A549 (cell line): ENCODE data around the gene SPRYD3.

Experiments
- CHD4 ChIP-seq: fragments of 200-600 bp; sonication (generic); IDR thresholded peaks from 2 replicates; pipeline ENCODE4 v1.6.1; 2016; ENCODE audit warnings: antibody characterized with exemption, mild to moderate bottlenecking, borderline replicate concordance
- FOSL2 ChIP-seq, 2 experiments: fragments of 450-650 bp in 1 of 2; fragments of >200 bp in 1 of 2; sonication (Bioruptor Twin) in 1 of 2; formaldehyde crosslinking; IDR thresholded peaks; 2 replicates each; pipeline versions ENCODE4 v1.5.0 to v1.6.1; 2016 to 2020; ENCODE audit warnings: mild to moderate bottlenecking in 1 of 2, moderate library complexity in 1 of 2
- ZFP36 ChIP-seq: fragments of 450-650 bp; IDR thresholded peaks from 2 replicates; pipeline ENCODE4 v1.6.1; 2014; ENCODE audit warnings: borderline replicate concordance; ENCODE audit not compliant: partially characterized antibody
- TF ChIP-seq, protein P1 (sequence below): fragments of >200 bp; sonication (Bioruptor Twin); formaldehyde crosslinking; IDR thresholded peaks from 3 replicates; pipeline ENCODE4 v1.5.1; 2016
- TF ChIP-seq, protein P2 (sequence below): fragments of 200-600 bp; sonication (generic); IDR thresholded peaks from 2 replicates; pipeline ENCODE4 v1.6.1; 2016; ENCODE audit warnings: antibody characterized with exemption, mild to moderate bottlenecking, moderate library complexity

DNA sequence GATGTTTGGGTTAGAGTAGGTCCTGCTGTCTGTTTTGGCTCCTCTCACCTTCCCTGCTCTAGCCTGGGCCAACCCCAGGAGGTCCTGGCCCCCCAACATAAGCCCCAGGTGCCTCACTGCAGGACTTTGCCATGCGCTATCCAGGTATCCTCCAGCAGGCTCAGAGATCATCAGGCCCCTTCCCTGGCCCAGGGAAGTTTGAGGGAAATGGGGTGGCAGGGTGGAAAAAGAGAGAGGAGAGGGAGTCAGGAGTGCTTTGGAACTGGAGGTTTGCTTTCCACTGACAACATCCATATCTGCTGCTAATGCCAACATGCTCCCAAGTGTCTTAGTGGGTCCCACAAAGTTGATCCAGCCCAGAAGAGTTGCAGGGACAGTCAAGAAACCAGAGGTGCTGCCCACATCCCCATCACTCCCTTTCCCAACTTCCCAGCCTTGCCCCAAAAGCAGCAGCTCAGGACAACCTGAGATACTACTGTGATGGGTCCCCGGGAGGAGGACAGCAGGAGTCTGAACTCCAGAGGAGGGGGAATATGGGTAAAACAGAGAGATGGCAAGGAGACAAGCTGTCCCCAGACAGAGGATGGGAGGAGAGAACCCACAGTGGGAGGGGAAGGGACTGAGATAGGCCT lies 28.6 kb downstream of the SPRYD3 start:
- TF ChIP-seq, protein P1, sequence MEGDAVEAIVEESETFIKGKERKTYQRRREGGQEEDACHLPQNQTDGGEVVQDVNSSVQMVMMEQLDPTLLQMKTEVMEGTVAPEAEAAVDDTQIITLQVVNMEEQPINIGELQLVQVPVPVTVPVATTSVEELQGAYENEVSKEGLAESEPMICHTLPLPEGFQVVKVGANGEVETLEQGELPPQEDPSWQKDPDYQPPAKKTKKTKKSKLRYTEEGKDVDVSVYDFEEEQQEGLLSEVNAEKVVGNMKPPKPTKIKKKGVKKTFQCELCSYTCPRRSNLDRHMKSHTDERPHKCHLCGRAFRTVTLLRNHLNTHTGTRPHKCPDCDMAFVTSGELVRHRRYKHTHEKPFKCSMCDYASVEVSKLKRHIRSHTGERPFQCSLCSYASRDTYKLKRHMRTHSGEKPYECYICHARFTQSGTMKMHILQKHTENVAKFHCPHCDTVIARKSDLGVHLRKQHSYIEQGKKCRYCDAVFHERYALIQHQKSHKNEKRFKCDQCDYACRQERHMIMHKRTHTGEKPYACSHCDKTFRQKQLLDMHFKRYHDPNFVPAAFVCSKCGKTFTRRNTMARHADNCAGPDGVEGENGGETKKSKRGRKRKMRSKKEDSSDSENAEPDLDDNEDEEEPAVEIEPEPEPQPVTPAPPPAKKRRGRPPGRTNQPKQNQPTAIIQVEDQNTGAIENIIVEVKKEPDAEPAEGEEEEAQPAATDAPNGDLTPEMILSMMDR = no peak
- no peak for TF ChIP-seq ZFP36
- TF ChIP-seq CHD4 = no peak
- TF ChIP-seq, protein P2, sequence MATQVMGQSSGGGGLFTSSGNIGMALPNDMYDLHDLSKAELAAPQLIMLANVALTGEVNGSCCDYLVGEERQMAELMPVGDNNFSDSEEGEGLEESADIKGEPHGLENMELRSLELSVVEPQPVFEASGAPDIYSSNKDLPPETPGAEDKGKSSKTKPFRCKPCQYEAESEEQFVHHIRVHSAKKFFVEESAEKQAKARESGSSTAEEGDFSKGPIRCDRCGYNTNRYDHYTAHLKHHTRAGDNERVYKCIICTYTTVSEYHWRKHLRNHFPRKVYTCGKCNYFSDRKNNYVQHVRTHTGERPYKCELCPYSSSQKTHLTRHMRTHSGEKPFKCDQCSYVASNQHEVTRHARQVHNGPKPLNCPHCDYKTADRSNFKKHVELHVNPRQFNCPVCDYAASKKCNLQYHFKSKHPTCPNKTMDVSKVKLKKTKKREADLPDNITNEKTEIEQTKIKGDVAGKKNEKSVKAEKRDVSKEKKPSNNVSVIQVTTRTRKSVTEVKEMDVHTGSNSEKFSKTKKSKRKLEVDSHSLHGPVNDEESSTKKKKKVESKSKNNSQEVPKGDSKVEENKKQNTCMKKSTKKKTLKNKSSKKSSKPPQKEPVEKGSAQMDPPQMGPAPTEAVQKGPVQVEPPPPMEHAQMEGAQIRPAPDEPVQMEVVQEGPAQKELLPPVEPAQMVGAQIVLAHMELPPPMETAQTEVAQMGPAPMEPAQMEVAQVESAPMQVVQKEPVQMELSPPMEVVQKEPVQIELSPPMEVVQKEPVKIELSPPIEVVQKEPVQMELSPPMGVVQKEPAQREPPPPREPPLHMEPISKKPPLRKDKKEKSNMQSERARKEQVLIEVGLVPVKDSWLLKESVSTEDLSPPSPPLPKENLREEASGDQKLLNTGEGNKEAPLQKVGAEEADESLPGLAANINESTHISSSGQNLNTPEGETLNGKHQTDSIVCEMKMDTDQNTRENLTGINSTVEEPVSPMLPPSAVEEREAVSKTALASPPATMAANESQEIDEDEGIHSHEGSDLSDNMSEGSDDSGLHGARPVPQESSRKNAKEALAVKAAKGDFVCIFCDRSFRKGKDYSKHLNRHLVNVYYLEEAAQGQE = no peak
- no peak for TF ChIP-seq FOSL2 (IDR thresholded peaks at IDR 0.05)
- TF ChIP-seq FOSL2 (CRISPR knock-in tag; IDR thresholded peaks at IDR 0.05) = no peak
